Right kidney (tissue), 1 donor: Measurements from ENCODE around the gene KRT33B.

Source experiments
- DNase-seq: peaks from one replicate; pipeline ENCODE4 v3.0.0-alpha.2; 2016

KRT33B gene

DNA sequence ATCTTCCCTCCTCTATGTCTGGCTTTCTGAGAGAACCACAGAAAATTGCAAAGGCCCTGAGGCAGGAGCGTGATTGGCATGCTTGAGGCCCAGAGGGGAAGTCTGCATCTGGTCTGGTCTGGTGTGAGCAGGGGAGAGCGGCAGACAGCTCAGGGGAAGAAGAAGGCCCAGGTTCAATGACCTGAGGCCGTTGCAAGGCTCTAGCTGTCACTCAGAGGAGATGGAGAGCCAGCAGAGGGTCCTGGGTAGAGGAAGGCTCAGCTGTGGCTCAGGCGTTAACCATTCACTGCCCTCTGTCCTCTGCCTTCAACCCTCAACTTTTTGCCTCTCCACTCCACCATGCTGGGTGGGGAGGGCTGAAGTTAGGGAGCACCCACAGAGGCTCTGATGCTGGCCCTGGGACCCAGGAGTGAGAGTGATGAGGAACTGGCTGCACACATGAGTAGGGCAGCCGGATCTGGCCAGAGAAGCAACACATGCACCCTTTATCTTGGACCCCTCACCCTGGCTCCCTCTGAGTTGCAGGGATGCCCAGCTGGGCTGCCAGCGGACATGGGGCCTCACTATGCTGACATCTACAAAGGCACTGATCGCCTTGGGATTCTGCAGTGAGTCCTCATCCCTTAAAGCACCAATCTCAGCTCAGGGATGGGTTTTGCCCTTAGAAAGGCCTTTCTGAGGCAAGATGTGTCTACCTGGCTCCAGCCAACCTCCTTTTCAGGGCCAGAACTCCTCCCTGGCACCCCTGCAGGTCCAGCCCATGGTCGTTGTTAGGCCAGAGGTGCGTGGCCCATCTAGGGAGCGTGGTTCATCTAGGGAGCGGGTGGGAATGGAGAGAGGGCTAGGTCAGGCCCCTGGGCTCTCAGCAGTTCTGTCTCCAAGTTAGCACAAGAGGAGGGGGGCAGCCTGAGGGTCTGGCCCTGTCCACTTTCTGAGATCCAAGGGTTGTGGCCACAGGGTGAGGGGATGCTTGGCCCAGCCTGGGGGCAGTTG is 46.4 kb downstream of the KRT33B start:
- no peak for DNase-seq

DNA sequence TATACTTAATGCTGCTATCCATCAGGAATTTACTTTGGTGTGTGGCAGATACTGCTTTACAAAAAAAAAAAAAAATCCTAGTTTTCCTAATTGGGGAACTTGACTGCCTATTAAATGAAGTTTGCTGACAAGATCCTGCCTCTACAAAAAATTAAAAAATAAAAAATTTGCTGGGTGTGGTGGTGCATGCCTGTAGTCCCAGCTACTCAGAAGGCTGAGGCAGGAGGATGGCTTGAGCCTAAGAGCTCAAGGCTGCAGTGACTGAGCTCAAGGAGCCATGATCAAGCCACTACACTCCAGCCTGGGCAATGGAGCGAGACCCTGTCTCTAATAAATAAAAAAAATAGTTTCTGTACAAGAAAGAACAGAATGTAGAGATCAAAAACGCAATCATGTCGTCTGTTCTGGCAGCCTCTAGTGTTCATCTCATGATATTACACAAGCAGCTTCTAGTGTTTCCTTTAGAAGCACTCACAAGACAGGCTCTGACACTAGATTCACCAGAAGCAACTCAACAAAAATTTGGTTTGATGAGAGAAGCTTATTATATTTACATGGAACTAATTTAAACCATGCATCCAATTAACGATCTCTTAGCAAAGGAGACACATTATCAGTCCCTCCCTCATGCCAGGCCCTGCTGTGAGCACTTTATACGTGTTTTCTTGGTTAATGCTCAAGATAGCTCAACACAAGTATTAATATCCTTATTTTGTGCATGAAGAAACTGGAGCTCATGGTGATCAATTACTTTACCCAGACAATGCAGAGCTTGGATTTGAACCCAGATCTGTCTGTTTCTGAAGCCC is 47.3 kb downstream of the KRT33B start:
- DNase-seq: no peak

DNA sequence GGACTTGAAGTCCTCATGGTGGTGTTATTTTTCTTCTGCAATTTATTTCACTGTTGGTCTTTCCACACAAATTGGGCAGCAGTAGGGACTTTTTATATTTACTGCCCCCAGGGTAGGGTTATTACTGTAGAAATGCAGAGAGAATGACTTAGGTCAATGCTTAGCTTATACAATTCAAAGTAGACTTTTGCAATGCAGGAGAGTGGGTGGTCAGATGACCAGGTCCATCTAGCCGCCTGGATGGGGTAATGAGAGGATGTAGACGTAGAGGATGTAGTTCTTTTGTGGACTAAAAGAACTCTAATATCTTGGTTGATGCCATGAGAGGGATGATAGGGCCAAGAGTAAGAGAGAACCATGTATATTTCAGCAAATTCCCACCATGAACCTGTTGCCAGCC is 51.4 kb downstream of the KRT33B start:
- DNase-seq: no peak

DNA sequence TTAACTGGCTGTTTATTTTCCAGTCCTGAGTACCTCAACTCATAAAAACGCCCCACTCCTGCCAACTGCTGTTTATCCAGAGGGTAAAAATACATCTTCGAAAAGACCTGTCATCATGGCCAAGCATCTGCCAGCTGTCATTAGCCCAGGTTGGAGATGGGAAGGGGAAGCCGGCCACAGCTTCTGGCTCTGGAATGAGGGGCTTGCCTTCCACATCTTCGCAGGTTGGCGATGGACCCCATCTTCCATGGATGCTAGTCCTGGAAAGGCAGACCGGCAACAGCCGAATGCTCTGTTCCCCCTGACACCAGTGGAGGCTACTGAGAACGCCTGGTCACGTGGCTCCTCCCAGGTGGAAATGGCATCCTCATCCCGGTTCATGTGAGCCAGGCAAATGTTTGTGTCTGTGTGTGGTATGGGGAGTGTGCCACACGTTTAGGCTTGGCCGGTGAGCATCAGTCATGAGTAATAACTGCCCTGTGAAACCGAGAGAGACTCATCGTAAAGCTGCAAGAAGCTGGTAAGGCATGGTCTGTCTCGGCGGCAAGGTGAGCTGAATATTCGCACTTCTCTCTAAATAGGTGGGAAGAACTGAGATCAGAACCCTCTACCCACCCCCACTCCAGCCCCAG is 53.7 kb downstream of the KRT33B start:
- peak; percentile 38 for DNase-seq

DNA sequence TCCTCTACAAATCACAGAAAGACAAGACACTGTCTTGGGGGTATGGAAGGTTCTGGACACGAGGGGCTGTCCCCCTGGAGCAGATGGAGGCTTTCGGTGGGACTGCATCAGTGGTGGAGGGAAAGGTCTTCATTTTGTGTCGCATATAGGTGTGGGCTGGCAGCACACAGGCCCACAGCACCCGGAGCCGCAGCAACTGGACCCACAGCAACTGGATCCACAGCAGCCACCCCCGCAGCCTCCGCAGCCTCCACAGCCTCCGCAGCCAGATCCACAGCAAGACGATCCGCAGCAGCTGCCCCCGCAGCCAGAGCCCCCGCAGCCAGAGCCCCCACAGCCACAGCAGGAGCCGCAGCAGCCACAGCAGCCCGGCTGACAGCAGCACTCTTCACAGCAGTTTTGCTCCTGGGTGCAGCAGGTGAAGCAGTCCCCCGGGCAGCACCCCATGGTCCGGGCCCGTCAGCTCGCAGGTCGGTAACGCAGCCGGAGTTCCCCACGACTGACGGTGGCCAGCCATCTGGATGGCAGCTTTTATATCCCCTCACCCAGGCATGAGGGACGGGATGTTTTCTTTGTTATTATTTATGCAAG is 54.3 kb downstream of the KRT33B start, which contains the start of gene KRTAP17-1:
Gene KRTAP17-1 (minus strand): TSS at position 507 of the 591 bp plus-strand sequence. CDS start 60 bp downstream, at position 447.
- DNase-seq: peak; percentile 38
